HEK293 (cell line): ENCODE data around the gene DPYSL3.

Experiments used
- CTCF ChIP-seq: fragments of 450-650 bp; formaldehyde crosslinking; IDR thresholded peaks from 2 replicates; pipeline ENCODE4 v1.5.1; 2016; ENCODE audit warnings: missing biosample characterization, missing genetic modification characterization
- HOXD13 ChIP-seq: sonication (generic); formaldehyde crosslinking; IDR thresholded peaks from 2 replicates; pipeline ENCODE4 v1.8.0; 2022; ENCODE audit warnings: missing genetic modification reagents, borderline replicate concordance
- KLF16 ChIP-seq: fragments of 450-650 bp; formaldehyde crosslinking; IDR thresholded peaks from 2 replicates; pipeline ENCODE4 v1.5.1; 2017; ENCODE audit warnings: missing biosample characterization, missing genetic modification characterization
- REST ChIP-seq: fragments of 450-650 bp; formaldehyde crosslinking; IDR thresholded peaks from 2 replicates; pipeline ENCODE4 v1.5.1; 2016; ENCODE audit warnings: missing biosample characterization, missing genetic modification characterization
- ZEB2 ChIP-seq: fragments of 450-650 bp; formaldehyde crosslinking; IDR thresholded peaks from 2 replicates; pipeline ENCODE4 v1.5.1; 2016; ENCODE audit warnings: missing biosample characterization, missing genetic modification characterization
- ZNF324 ChIP-seq: fragments of 450-650 bp; formaldehyde crosslinking; IDR thresholded peaks from 2 replicates; pipeline ENCODE4 v1.5.1; 2016; ENCODE audit warnings: missing biosample characterization, missing genetic modification characterization
- ZNF48 ChIP-seq: fragments of 450-650 bp; formaldehyde crosslinking; IDR thresholded peaks from 2 replicates; pipeline ENCODE4 v1.5.1; 2016; ENCODE audit warnings: missing biosample characterization, missing genetic modification characterization
- ZNF645 ChIP-seq: fragments of 450-650 bp; formaldehyde crosslinking; IDR thresholded peaks from 2 replicates; pipeline ENCODE4; 2016; ENCODE audit warnings: missing biosample characterization, missing genetic modification characterization

GRCh38 chr5:147485046-147485445 lies 24.8 kb downstream of the DPYSL3 start:
- TF ChIP-seq KLF16 (tag by site-specific recombination) (no peak), CTCF (tag by site-specific recombination) (no peak), ZEB2 (no peak), ZNF645 (tag by site-specific recombination) (no peak), ZNF324 (no peak), HOXD13 (CRISPR knock-in tag) (no peak), REST (tag by site-specific recombination) (no peak), ZNF48 (no peak)
